Upper lobe of left lung (tissue), 4 donors: ENCODE results near the gene STIP1.

Experiments used
- CTCF ChIP-seq, 6 experiments: fragments of 450-650 bp in 4 of 6; fragments of 200-600 bp in 2 of 6; sonication (generic) in 2 of 6; IDR thresholded peaks; one replicate each; pipeline ENCODE4 v1.5.1; 2016 to 2019; ENCODE audit warnings: antibody characterized with exemption in 6 of 6
- EP300 ChIP-seq, 4 donors: sonication (generic); formaldehyde crosslinking; IDR thresholded peaks; one replicate each; pipeline ENCODE4 v1.5.1; 2017; ENCODE audit warnings: antibody characterized with exemption in 4 of 4, control low read depth in 2 of 4
- POLR2A ChIP-seq, 4 donors: fragments of 450-650 bp; IDR thresholded peaks; one replicate each; pipeline ENCODE4 v1.5.1; 2016 to 2017; ENCODE audit warnings: antibody characterized with exemption in 4 of 4, mild to moderate bottlenecking in 2 of 4
- POLR2AphosphoS5 ChIP-seq, 2 donors: sonication (generic); formaldehyde crosslinking; IDR thresholded peaks; one replicate each; pipeline ENCODE4 v1.5.1; 2017; ENCODE audit warnings: antibody characterized with exemption in 2 of 2

DNA sequence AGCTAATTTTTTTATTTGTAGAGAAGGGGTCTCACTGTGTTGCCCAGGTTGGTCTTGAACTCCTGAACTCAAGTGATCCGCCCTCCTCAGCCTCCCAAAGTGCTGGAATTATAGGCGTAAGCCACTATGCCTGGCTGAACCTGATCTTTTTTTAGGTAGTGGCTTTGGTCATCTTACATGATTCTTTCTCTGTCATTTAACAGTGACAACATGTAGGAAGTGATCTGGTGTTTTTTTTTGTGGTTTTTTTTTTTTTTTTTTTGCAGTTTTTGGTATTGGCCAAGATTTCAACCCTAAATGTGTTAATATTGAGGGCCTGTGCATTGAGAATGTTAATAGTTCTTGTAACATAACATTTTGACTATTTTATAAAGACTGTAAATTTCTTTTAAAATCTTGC is 12.5 kb downstream of the STIP1 start:
- TF ChIP-seq POLR2A (IDR thresholded peaks at IDR 0.05) (no peak), EP300 (IDR thresholded peaks at IDR 0.05) (no peak), CTCF (IDR thresholded peaks at IDR 0.05) (no peak), POLR2AphosphoS5 (IDR thresholded peaks at IDR 0.05) (no peak)
